ENCODE data around the gene ASCL2.

ASCL2 gene

DNA sequence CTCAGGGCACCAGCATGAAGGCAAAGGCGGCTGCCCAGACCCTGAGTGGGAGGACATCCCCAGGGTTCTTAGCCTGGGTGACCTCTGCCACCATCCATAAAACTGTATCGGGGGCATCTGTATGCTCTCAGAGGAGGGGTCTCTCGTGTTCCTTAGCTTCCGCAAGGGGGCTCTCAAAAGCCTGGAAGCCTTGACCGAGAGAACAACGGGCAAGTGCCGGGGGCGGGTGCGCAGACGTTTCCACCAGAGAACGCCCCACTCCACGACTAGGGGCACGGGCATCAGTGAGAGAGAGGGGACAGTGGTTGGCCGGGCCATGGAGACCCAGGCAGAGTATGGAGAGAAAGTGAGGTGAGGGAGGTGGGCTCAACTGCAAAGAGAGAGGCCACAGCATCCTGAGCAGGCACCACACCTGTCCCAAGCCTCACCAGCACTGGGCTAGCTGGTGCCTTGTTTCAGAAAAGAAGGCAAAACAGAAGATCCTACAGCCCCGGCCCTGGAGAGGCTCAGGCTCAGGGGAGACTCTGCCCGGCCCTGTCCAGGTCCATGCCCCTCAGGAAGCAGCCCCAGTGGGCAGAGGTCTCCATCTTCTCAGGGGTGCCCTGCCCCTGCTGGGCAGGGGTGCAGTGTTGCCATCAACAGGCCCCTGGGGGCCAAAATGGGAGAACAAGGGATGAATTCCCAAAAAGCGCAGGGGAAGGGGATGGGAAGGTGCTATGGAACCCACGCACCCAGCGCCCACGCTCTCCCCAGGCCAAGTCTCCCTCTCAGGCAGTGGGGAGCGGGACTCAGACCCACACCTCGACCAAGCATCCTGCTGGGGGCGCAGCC lies 37.3 kb upstream of the ASCL2 start:
- DNase-seq = no peak

DNA sequence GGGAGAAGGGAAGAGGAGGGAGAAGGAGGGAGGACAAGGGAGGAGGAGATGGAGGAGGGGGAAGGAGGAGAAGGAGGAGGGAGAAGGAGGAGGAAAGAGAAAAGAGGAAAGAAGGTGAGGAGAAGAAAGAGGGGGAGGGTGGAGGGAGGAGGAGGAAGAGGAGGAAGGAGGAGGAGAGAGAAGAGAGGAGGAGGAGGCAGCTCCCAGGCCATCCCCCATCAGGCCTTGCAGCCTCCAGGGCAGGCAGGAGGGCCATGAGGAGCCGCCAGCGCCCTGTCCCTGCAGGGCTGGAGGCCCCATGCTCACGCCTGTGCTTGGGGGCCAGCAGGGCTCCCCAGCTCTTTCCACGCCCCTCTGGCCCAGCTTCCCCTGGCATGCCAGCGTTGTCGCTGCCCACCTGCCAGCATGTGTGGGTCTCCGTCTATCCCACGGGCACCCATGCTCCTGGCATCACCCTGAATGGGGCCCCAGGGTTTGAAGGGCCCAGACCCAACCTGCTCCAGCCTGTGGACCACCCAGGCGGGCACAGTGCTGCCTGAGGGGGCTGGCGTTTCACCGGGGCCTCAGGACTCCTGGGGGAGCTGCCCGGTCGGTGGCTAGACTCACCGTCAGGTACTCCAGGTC lies 36.6 kb upstream of the ASCL2 start:
- no peak for DNase-seq

DNA sequence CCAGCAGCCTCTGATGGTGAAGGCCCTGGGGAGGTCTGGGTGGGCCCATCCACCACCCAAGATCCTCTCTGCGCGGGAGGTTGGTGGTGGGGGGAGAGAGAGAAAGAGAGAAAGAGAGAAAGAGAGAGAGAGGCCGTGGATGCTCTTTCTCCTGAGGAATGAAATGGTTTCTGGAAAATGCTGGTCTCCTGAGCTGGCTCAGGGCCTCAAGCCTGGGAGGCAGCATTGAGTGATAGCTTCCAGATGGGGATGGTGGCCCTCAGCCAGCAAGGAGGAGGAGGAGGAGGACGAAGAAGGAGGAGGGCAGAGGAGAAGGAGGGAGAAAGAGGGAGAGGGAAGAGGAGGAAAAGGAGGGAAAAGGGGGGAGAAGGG lies 36.0 kb upstream of the ASCL2 start:
- no peak for DNase-seq

DNA sequence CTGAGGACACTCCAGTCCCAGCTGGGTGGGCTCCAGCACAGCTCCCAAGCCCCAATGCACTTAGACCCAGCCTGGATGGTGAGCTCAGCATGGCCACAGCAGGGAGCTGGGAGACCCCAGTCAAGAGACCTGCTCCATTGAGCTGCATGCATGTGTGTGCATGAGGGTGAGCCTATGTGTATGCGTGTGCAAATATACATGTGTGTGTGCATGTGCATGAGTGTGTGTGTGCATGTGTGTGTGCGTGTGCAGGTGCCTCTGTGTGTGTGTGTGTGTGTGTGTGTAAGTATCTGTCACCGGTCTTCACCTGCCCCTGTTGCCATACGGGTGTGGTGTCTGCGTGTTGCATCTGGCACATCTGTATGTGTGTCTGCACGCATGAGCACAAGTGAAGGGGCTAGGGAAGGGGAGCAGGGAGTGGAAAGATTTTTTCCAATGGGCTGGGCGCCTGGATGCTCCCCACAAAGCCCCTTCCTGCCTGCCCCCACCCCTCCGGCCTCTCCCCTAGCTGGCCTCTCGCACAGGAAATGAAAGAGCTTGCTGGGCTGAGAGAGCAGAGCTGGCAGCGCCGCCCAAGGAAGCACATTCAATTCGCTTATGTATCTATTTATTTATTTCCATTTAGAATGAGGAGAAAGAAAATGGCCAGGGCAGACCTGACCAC lies 35.5 kb upstream of the ASCL2 start:
- no peak for DNase-seq

DNA sequence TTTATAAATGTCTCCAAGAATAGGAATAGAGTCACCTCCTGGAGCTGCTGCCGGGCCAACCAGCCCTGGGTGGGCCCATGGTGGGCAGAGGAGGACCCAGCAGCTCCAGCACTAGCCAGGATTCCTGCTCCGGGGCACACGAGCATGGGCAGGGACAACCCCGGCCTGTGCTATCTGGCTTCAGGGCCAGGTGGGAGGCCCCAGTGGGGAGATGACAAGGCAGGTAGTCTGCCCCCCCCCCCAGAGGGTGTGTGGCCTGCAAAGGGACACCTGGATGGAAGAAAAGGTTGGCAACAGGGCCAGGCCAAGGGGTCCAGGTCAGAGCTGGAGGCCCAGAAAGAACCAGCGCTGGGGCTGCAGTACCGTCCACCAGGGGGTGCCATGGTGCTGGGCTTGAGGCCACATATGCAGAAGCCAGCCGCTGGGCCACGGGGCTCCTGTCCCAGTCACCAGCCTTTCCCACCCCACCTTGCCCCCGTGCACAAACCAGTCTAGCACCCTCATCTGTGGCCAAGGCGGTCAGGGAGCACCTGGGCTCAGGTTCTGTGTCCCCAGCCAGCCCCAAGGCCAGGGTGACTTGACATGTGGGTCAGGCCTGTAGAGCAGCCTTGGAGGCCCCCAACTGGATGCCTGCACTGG lies 34.9 kb upstream of the ASCL2 start:
- DNase-seq = peak; percentile 40 to 47

DNA sequence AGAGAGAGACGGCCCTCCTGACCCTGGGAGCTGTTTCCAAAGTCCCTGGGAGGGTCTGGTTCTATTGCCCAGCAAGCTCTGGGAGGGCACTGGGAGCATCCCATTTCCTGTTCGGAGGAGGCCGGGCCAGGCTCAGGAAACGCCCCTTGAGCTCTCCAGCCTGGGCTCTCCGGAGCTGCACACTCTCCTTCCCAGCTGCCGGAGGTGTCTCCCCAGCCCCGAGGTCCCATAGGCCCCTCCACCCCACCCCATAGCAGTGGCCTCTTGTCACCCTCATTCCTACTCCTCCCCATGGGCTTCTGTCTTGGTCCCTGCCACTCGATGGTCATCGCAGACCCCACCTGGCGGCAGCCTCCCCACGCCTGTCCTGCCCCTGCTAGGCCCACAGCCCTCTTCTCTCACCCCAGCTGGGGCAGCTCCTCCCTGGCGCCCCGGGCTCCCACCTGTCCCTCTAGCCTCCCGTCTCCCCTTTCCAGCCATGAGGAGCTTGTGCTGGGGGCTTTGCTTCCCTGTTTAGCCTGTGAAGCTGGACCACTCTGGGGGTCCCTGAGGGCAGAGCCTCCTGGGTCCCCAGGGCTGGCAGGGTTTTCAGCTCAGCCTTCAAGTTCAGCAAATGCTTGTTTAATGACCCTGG lies 34.2 kb upstream of the ASCL2 start:
- no peak for DNase-seq

DNA sequence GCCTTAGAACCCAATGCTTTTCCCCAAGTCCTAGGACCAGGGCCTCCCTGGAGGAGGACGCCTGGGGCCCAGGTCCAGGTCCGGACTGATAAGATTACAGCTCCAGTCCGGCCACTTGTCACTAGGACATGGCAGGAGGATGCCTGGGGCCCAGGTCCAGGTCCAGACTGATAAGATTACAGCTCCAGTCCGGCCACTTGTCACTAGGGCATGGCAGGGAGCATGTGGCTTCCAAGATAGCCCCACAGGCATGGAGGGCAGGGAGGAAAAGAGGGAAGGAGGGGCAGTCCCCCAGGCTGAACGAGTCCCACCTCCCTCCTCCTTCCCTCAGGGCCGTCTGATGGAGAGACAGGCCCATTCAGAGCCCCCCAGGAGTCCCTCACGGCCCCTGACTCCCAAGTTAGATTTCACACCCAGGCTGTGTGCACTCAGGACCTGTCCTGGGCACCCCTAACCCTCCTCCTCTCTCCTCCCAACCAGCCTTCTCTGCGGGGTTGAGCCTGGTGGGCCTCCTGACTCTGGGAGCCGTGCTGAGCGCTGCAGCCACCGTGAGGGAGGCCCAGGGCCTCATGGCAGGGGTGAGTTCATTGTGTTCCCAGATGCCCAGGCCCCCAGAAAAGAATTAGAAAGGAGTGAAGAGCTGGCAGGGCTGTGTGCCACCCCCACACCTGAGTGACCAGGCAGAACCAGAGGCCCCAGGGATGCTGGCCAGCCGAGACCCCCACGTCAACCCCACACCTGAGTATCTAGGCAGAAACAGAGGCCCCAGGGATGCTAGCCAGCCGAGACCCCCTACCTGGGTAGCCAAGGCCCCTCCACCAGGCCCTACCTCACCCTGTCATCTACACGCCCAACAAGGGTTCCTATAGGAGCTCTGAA lies 33.5 kb upstream of the ASCL2 start:
- no peak for DNase-seq

DNA sequence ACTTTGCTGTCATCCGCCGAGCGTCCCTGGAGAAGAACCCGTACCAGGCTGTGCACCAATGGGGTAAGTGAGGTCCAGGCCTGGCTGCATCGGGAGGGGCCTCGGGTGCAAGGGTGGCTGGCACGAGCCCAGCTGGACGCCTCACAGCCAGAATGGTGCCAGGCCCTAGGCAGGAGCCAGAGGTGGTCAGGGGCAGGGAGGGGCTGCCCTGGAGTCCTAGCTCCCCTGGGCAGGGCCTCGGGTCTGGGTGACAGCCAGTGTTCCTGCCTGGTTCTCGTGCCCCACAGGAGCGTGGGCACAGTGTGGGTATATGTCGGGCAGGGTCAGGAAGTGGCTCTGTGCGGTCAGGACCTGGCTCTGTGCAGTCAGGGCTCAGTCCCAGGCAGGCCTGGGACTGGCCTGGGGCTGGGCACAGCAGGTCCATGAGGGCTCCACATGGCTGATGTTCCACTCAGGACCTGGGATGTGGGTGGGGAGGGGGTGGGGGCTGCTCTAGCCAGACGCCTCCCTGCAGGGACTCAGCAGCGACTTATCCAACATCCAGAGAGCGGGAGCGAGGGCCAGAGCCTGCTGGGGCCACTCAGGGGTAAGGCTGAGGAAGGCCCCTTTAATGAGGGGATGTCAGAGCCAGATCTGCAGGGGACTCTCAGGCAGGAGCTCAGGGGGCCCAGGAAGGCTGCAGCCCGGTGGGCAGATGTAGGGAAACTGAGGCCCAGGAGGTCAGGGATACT lies 32.7 kb upstream of the ASCL2 start:
- DNase-seq = no peak

DNA sequence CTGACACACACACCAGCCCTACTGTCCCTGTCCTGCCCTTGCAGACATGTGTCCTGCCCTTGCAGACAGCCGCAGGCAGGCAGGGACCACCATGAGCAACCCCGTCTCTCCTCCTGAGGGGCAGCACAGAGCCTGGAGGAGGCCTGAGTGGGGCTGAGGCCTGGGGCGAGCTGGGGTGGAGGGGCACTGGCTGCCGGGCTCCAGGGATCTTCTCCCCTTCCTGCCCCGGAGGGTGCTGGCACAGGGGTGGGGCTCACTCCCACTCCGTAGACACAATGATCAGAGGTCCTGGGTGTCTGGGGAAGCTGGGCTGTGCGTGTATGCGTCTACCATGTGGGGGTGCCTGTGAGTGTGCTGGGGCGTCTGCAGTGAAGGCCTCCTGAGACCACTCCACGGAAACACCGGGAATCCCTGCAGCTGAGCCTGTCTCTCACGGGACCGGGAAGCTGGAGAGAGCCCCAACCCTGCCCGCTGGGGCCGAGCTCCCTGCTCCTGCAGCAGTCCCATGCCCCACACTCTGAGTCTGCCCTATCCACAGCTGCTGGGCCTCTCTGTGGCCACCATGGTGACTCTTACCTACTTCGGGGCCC lies 32.0 kb upstream of the ASCL2 start:
- DNase-seq = no peak

DNA sequence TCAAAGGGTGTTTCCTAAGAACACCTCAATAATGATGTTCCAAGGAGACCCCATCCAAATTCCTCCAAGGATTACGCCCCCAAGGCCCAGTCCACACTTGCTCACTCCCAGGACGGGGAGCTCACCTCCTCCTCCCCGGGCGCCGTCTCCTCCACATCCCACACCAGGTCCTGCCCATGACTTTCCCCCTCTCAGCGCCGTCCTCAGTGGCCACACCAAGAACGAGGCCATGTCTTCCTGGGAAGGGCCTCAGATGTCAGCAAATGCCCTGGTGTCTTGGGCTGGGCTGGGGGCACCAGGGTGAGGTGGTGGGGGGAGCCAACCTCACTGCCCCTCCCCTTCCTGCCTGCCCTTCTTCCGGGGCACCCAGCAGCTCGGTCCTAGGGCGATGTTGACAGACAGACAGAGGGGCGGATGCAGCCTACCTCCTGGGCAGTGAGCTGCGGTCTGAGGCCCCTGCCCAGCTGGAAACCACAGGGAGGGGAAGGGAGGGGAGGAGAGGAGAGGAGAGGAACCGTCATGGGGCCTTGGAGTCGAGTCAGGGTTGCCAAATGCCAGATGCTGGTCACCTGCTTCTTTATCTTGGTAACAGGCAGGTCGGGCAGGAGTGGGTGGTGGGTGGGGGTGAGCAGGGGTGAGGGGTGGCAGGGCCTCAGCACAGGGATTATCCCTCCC lies 31.4 kb upstream of the ASCL2 start, which contains the start of the genes C11orf21 and TSPAN32:
Gene C11orf21, minus strand, starts transcription at position 288 of the 675 bp plus-strand sequence. Its CDS starts 110 bp downstream, at position 178.
Gene TSPAN32, plus strand, starts transcription at position 383 of the 675 bp plus-strand sequence. Its CDS starts 137 bp downstream, at position 520.
- DNase-seq = no peak

DNA sequence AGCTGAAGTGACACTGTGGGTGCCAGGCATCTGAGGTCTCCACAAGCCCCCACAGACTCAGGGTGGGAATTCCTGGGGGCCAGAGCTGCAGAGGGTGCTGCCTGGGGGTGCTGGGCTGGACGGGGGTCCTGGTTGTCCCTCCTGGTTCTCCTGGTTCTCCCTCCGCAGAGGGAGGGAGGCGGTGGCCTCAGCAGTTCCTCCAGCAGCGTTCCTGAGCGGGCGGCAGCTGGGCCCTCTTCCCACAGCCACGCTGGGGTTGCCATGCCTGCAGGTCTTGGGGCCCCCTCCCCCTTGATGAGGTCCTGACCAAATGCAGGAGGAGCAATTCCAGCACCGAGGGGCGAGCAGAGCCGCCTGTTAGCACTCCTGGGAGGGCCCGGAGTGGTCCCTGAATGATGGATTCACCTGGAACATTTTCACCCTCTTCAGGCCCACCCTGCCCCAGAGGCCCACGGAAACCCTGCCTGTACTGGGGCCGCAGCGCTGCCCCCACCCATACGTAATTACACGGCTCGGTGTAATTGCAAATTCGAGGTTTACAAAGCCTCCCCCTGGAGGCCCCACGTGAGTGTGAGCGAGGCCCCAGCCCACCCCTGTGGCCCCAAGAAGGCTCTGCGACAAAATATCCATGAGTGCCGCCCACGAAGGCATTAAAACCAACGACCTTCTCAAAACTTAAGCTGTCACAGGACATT lies 30.7 kb upstream of the ASCL2 start:
- DNase-seq = no peak

DNA sequence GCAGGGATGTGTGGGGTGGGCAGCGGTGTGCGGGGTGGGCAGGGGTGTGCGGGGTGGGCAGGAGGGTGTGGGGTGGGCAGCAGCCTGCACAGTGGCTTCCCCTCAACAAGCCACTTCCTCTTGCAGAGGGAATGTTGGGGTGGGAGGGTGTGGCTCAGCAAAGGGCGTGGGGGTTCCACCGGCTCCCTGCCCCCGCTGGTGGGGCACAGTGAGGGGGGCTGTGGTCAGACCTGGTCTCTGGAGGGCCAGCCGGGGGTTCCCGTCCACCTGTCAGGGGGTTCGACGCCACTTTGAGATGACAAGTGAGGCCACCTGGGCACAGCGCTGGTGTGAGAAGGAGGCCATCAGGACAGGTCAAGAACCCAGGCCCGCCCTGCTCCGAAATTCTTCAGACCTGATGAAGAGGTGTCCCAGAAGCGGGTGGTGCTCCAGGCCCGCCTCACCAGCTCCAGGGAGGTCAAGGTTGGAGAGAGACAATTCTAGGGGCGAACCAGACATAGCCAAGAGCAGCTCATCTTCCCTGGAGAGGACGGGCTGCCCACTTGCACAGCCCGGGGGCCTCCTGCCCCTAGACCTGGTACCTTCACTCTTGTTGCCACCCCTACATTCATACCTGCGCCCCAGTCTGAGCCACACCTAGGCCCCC lies 30.0 kb upstream of the ASCL2 start:
- no peak for DNase-seq

DNA sequence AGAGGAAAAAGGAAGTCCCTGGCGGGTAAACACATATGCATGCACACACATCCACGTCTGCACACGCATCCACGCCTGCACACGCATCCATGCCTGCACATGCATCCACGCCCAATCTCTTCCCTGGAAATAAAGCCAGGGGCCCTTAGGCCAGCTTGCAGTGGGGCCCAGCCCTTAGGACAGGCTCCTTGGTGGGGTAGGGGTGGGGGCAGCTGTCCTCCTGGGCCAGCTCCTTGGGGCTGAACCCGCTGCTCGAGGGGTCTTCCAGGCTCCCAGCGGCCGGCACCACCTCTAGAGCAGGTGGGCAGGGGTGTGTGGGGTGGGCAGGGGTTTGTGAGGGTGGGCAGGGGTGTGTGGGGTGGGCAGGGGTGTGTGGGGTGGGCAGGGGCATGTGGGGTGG lies 29.4 kb upstream of the ASCL2 start:
- no peak for DNase-seq

DNA sequence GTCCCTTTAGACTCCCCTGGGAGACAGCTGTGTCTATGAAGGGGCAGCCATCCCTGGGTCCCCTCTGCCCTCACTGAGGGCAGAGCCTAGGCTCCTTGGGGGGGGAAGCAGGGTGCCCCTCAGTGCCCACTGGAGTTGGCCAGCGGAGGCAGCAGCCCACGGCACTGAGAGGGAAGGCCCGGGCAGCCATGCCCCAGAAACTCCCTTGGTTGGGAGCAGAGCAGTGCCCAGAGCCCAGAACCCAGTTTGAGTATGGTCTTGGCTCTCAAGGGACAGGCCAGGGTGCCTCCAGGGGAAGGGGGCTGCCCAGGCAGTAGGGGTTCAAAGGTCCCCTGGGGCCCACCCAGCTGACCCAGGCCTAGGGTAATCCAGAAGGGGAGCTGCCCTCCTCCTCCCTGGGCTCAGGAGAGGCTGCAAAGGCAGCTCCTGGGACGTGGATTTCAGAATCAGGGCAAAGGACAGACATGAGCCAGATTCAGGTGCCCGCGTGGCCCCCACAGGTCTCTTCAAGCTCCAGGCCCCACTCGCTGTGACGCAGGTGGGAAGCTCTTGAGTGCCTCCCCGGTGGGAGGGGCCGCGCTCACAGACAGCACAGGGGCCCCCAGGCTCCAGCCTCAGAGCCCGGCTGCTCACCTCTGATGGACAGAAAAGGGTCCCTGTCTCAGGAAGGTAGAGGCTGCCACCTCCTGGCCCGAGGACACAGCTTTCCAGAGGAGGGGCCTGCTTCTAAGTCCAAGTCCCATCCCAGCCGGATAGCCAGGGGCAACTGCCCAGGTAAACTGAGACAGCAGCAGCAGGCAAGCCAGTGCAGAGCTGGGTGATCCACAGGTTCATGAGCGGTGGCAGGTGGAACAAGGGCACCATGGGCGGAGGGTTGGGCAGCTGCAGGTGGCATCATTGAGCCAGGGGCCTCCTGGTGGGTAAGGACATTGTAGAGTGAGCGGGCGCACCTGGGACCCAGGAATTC lies 28.7 kb upstream of the ASCL2 start:
- DNase-seq = peak; percentile 40 to 61

DNA sequence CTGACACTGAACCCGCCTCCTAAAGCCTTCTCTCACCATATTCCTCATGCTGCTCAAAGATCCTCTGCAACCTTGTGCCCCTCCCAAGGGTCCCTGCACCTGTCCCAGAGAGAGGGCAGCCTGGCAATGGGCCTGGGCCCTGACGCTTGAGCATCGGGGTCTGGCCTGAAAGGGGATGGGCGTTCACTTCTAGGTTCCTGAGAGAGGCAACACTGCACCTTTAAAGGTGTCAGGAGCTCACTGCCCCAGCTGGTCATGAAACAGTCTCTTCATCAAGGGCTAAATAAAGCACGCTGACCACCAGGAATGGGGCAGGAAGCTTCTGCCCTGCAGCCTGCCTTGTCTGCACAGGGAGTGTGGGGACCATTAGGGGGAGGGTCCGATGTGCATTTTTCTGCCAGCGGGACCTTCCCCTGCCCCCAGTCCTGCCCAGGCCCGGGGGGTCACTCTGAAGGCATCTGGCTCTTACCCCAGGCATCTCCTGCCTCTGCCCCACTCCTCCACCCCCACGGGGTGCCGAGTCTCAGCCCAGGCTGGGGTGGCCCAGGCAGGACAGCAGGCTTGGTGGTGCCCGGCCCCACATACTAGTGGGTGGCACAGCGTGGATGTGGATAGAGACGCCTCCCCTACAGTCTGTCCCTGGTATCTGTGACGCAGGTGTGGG lies 27.9 kb upstream of the ASCL2 start:
- no peak for DNase-seq

DNA sequence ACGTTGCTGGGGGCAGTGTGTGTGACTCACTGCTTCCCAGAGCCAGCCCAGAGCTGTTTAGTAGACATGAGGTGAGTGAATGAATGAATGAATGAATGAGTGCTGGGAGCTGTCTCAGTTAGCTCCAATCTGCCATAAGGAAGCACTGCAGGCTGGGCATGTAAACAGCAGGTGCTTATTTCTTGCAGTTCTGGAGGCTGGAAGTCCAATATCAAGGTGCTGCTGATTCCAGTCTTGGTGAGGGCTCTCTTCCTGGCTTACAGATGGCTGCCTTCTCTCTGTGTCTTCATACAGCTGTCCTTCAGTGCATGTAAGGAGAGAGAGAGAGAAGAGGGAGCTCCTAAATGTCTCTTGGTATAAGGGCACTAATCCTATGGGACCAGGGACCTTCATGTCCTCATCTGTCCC lies 27.2 kb upstream of the ASCL2 start:
- no peak for DNase-seq

Measured in NCI-H2081 (cell line).